ENCODE measurements around the gene PGA5. TPM values are rescaled to one million over a fixed set of nuclear protein-coding genes. Genes with fewer than 3 reads are reported as not detected.
A peak's percentile ranks its signal among the peaks of the same experiment; 100 is the strongest.

Gene PGA5
- total and polyA plus RNA-seq, 9 of the 15 experiments (the other 6 are each of a cell fraction or from before 2014, with no cell fraction given): not detected

DNA sequence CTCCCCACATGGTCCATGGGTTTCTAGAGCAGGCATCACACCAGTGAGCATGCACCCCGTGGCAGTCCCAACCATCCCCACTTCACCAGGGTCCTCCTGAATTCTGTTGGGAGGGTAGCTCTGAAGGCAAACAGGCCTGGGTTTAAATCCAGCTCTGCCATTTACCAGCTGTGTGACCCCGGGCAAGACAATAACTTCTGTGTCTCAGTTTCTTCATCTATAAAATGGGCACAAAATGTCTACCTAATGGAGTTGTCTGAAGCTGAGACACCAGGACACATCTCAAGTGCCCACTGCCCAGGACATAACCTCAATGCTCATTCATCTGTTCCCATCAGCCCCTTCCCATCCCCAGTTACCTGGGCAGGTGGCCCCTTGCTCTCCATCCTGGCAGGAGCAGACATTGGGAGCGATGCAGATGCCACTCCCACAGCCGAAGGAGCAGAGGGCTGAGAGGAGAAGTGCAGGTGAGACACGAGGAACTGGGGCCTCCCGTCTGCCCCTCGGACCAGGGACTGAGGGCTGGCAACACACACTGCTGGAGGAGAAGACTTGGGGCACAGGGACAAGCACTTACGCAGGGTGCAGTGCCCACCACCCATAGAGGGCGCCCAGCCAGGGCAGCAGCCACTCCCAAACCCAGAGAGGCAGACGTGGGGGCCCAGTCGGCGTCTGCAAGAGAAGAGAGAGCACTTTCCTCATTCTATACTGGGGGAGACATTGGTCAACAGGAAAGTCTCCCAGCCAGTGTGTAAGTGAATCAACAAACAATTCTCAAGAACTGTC, 50.1 kb downstream of the PGA5 start:
- peaks cover 2% of the 10 kb centered on the region; the same call in 1 of the 3 replicates for H3K36me3 ChIP-seq (ENCODE audit: control insufficient read depth, insufficient read depth, low read length)
- peaks cover 24 to 61% of the 10 kb centered on the region in 2 experiments for H3K4me1 ChIP-seq (replicated peaks in 1 of 2; ENCODE audit: control insufficient read depth in 2 of 2, insufficient read depth in 2 of 2, low read length in 2 of 2)
- H4K20me1 ChIP-seq (replicated peaks; ENCODE audit: control insufficient read depth, insufficient read depth, low read length): no peaks in the 10 kb centered on the region
- H3K9me3 ChIP-seq (replicated peaks; ENCODE audit: control insufficient read depth, insufficient read depth, low read depth, low read length): 0 out of 2 replicates have a peak, but pooled peaks cover 1% of the 10 kb centered on the region
- no peak for FAIRE-seq
- H3K4me3 ChIP-seq: no peak overlapping the region
- 71% methylated on average over 12 of the region's 12 CpGs for WGBS (ENCODE audit: insufficient coverage, low coverage, missing lambda C conversion rate)
- peak overlapping the region in 1 of 2 experiments; percentile 38; a peak in 2 of 4 replicates for H3K9ac ChIP-seq (ENCODE audit: insufficient read depth in 1 of 2, low read depth in 2 of 2, low read length in 2 of 2)
- no peak for DNase-seq (ENCODE audit: extremely low read depth in 1 of 4, low spot score in 3 of 4)
- POLR2A ChIA-PET: no interaction called here
- intact Hi-C loops (cut with micrococcal nuclease): no loop called here
- H3K27me3 ChIP-seq (ENCODE audit: control insufficient read depth in 2 of 2, insufficient read depth in 2 of 2, low read length in 2 of 2): no peaks in the 10 kb centered on the region
- no peak for ATAC-seq
- H3K4me2 ChIP-seq (ENCODE audit: insufficient read depth, low read length): no peak overlapping the region
- in situ Hi-C loops (cut with MboI): no loop called here
- H2AFZ ChIP-seq (ENCODE audit: low read depth, low read length): no peak overlapping the region; the same call in 1 of the 2 replicates
- H3K27ac ChIP-seq (ENCODE audit: extremely low read depth, low read depth, low read length): peak overlapping the region; percentile 26; the same call in 1 of the 3 replicates
- CTCF ChIA-PET (ENCODE audit: low intra/inter-chr PET ratio): no interaction called here
- no peaks in the 10 kb centered on the region for H3K79me2 ChIP-seq (ENCODE audit: control insufficient read depth, insufficient read depth, low read length)
- BruUV-seq (replicated peaks): no TSS peak
- no peaks in the 10 kb centered on the region for H3K9me1 ChIP-seq (ENCODE audit: control insufficient read depth, insufficient read depth, low read length)
- TF ChIP-seq, protein P1, sequence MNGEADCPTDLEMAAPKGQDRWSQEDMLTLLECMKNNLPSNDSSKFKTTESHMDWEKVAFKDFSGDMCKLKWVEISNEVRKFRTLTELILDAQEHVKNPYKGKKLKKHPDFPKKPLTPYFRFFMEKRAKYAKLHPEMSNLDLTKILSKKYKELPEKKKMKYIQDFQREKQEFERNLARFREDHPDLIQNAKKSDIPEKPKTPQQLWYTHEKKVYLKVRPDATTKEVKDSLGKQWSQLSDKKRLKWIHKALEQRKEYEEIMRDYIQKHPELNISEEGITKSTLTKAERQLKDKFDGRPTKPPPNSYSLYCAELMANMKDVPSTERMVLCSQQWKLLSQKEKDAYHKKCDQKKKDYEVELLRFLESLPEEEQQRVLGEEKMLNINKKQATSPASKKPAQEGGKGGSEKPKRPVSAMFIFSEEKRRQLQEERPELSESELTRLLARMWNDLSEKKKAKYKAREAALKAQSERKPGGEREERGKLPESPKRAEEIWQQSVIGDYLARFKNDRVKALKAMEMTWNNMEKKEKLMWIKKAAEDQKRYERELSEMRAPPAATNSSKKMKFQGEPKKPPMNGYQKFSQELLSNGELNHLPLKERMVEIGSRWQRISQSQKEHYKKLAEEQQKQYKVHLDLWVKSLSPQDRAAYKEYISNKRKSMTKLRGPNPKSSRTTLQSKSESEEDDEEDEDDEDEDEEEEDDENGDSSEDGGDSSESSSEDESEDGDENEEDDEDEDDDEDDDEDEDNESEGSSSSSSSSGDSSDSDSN (IDR thresholded peaks at IDR 0.05; ENCODE audit: borderline replicate concordance in 1 of 2, low read depth in 2 of 2, low read length in 2 of 2): no peak
- TF ChIP-seq U2AF1 (optimal IDR thresholded peaks at IDR 0.05; ENCODE audit: low read depth, low read length) (no peak), HDAC1 (IDR thresholded peaks at IDR 0.05) (0 out of 4 replicates have a peak, but pooled peaks of 1 of the 2 experiments have one; percentile 10)
- TF ChIP-seq, protein P2, sequence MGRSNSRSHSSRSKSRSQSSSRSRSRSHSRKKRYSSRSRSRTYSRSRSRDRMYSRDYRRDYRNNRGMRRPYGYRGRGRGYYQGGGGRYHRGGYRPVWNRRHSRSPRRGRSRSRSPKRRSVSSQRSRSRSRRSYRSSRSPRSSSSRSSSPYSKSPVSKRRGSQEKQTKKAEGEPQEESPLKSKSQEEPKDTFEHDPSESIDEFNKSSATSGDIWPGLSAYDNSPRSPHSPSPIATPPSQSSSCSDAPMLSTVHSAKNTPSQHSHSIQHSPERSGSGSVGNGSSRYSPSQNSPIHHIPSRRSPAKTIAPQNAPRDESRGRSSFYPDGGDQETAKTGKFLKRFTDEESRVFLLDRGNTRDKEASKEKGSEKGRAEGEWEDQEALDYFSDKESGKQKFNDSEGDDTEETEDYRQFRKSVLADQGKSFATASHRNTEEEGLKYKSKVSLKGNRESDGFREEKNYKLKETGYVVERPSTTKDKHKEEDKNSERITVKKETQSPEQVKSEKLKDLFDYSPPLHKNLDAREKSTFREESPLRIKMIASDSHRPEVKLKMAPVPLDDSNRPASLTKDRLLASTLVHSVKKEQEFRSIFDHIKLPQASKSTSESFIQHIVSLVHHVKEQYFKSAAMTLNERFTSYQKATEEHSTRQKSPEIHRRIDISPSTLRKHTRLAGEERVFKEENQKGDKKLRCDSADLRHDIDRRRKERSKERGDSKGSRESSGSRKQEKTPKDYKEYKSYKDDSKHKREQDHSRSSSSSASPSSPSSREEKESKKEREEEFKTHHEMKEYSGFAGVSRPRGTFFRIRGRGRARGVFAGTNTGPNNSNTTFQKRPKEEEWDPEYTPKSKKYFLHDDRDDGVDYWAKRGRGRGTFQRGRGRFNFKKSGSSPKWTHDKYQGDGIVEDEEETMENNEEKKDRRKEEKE (IDR thresholded peaks at IDR 0.05; ENCODE audit: borderline replicate concordance in 1 of 2, control insufficient read depth in 1 of 2, low read depth in 2 of 2, low read length in 1 of 2): no peak

Data from K562 (cell line).